OCI-LY3 (cell line): ENCODE results near the gene MMRN2.

Source experiments
- EZH2phosphoT487 ChIP-seq: fragments of 200-600 bp; shearing (Covaris generic); IDR thresholded peaks from 2 replicates; pipeline ENCODE4 v1.6.1; 2018; ENCODE audit warnings: antibody characterized with exemption, mixed run types, low read depth
- TF ChIP-seq, protein P1 (sequence below): fragments of 200-600, 300-600 bp; sonication (generic); IDR thresholded peaks from 2 replicates; pipeline ENCODE4 v1.5.1; 2014; ENCODE audit warnings: antibody characterized with exemption, low read length, low read depth

DNA sequence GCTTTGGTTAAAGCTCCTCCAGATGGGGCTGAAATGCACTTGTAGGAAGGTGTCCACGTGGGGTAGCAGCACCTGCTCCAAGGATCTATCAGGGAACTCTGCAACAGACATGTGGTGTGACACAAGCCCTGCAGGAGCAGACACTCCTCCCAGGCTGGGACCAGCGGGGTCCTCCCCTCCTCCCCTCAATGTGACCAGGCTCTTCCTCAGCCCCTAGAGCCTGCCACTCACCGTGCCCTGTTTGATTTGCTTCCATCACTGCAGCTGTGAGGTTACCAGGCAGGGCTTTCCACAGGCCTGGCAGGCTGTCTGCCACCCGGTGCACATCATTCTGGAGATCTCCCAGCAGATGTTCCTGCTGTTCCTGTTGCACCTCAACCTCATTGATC is 13.4 kb downstream of the MMRN2 start:
- TF ChIP-seq EZH2phosphoT487: no peak
- TF ChIP-seq, protein P1, sequence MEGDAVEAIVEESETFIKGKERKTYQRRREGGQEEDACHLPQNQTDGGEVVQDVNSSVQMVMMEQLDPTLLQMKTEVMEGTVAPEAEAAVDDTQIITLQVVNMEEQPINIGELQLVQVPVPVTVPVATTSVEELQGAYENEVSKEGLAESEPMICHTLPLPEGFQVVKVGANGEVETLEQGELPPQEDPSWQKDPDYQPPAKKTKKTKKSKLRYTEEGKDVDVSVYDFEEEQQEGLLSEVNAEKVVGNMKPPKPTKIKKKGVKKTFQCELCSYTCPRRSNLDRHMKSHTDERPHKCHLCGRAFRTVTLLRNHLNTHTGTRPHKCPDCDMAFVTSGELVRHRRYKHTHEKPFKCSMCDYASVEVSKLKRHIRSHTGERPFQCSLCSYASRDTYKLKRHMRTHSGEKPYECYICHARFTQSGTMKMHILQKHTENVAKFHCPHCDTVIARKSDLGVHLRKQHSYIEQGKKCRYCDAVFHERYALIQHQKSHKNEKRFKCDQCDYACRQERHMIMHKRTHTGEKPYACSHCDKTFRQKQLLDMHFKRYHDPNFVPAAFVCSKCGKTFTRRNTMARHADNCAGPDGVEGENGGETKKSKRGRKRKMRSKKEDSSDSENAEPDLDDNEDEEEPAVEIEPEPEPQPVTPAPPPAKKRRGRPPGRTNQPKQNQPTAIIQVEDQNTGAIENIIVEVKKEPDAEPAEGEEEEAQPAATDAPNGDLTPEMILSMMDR: no peak
